Measurements from ENCODE around the gene PLPPR1. TPM values are rescaled to one million over a fixed set of nuclear protein-coding genes. Genes with fewer than 3 reads are reported as not detected.

The PLPPR1 gene
- total RNA-seq, 6 experiments from 2014 or later = not detected

GRCh38 chr9:101235105-101235866 lies 206.8 kb downstream of the PLPPR1 start:
- peak; percentile 19; the same call in 1 of the 2 replicates for TF ChIP-seq CTCF (IDR thresholded peaks at IDR 0.05)
- DNase-seq = no peak
- Mint-ChIP-seq H3K36me3 (ENCODE audit: low read depth) (no peaks in the 10 kb centered on the region), H3K9me3 (peaks cover 9% of the 10 kb centered on the region; the same call in 1 of the 2 replicates), H3K4me1 (ENCODE audit: low read depth) (no peaks in the 10 kb centered on the region), H3K27ac (no peak overlapping the region), H3K4me3 (no peak overlapping the region), H3K27me3 (ENCODE audit: insufficient read depth) (no peaks in the 10 kb centered on the region)

DNA sequence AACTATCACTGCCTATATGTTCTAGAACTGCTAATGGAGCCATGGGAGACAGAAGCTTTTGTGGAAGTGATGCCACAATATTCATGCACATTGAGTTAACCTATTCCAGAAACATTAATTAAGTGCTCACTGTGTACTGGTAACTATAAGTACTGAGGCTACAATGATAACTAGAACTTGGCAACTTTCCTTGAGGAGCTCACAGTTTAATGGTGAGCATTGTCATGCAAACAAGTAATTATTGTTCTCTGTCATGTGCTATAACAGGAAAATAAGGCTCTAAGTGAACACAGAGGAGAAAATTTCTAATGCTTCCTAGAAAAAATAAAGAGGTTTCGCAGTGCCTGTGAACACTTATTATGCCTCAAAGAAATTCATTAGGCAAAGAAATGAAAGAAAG lies 214.1 kb downstream of the PLPPR1 start:
- Mint-ChIP-seq H3K4me3 (no peak overlapping the region), H3K9me3 (peaks cover 37% of the 10 kb centered on the region), H3K4me1 (ENCODE audit: low read depth) (no peaks in the 10 kb centered on the region), H3K27ac (no peak overlapping the region), H3K36me3 (ENCODE audit: low read depth) (no peaks in the 10 kb centered on the region), H3K27me3 (ENCODE audit: insufficient read depth) (no peaks in the 10 kb centered on the region)
- no peak for TF ChIP-seq CTCF (IDR thresholded peaks at IDR 0.05)
- DNase-seq = no peak

DNA sequence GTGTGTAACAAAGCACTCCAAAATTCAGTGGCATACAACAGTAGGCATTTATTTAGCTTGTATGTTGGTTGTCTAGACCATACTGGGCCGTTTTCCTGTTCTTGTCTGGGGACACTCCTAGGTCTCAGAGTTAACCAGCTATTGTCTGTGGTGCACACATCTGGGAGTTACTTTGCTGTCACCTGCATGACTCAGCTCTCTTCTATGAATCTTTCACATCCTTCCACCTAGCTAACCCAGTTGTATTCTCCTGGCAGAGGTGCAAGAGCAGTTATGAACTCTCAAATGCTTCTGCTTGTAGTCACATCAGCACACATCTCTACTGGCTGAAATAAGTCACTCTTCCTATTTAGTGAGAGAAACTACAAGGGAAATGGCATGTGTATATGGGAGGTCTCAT lies 218.2 kb downstream of the PLPPR1 start:
- Mint-ChIP-seq H3K4me1 (ENCODE audit: low read depth) (no peaks in the 10 kb centered on the region), H3K9me3 (peaks cover 38% of the 10 kb centered on the region), H3K27me3 (ENCODE audit: insufficient read depth) (no peaks in the 10 kb centered on the region), H3K36me3 (ENCODE audit: low read depth) (no peaks in the 10 kb centered on the region), H3K27ac (no peak overlapping the region), H3K4me3 (no peak overlapping the region)
- no peak for DNase-seq
- TF ChIP-seq CTCF (IDR thresholded peaks at IDR 0.05) = no peak

DNA sequence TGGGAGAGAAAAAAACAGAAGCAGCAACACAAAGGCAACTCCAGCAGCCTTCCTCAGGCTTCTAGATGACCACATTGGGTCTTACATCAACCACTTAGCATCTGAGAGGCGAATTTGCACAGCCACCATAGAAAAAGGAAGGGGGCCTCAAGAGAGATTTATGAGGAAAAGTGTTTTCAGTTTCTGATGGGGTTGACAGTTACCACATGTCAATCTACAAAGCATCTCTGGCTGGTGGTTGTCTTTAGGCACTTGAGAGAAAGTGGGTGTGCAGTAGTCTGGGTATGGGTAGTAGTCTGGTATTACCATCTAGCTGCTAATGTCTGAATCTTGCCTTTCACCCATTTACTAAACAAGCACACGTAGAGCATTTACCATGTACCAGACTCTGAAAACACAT lies 218.8 kb downstream of the PLPPR1 start:
- Mint-ChIP-seq H3K4me1 (ENCODE audit: low read depth) (no peaks in the 10 kb centered on the region), H3K27ac (no peak overlapping the region), H3K36me3 (ENCODE audit: low read depth) (no peaks in the 10 kb centered on the region), H3K9me3 (peaks cover 32% of the 10 kb centered on the region), H3K27me3 (ENCODE audit: insufficient read depth) (no peaks in the 10 kb centered on the region), H3K4me3 (no peak overlapping the region)
- no peak for TF ChIP-seq CTCF (IDR thresholded peaks at IDR 0.05)
- DNase-seq = no peak

- Mint-ChIP-seq H3K27me3 (ENCODE audit: insufficient read depth) (no peaks in the 10 kb centered on the region; the same call in 1 of the 2 replicates), H3K9me3 (peaks cover 30% of the 10 kb centered on the region), H3K4me3 (no peak overlapping the region), H3K27ac (no peak overlapping the region), H3K36me3 (ENCODE audit: low read depth) (no peaks in the 10 kb centered on the region), H3K4me1 (ENCODE audit: low read depth) (no peaks in the 10 kb centered on the region)
- no peak for TF ChIP-seq CTCF (IDR thresholded peaks at IDR 0.05)
- DNase-seq = no peak
Measured at GRCh38 chr9:101254733-101255433, 226.4 kb downstream of the PLPPR1 start.

Measured in HFFc6 (cell line).